K562 (cell line): ENCODE data around the gene PITPNM1.

ENCODE experiments used
- CTCF ChIP-seq, 3 experiments: IDR thresholded peaks in 2 of 3; conservative IDR thresholded peaks in 1 of 3; 2 replicates each; pipeline ENCODE4 v1.5.1; 2011 to 2012; ENCODE audit warnings: low read length in 3 of 3, mild to moderate bottlenecking in 3 of 3, control low read depth in 2 of 3, improper control_type of control experiment in 1 of 3, inconsistent platforms in 1 of 3, low read depth in 1 of 3, mixed read lengths in 1 of 3, moderate library complexity in 1 of 3; ENCODE audit not compliant: insufficient read depth in 2 of 3
- ESRRA ChIP-seq: fragments of 450-650 bp; IDR thresholded peaks from 2 replicates; pipeline ENCODE4 v1.6.1; 2014; ENCODE audit warnings: low read depth, mild to moderate bottlenecking, moderate library complexity, borderline replicate concordance
- FOXA1 ChIP-seq: fragments of 450-650 bp; IDR thresholded peaks from 2 replicates; pipeline ENCODE4 v1.6.1; 2016; ENCODE audit warnings: mild to moderate bottlenecking, borderline replicate concordance
- MAZ ChIP-seq, 2 experiments: fragments of 450-650 bp in 1 of 2; sonication (generic) in 1 of 2; formaldehyde crosslinking; IDR thresholded peaks in 1 of 2; conservative IDR thresholded peaks in 1 of 2; 2 replicates each; pipeline versions ENCODE4 v1.4.0 to v1.5.0; 2020; ENCODE audit warnings: mild to moderate bottlenecking in 1 of 2, missing genetic modification reagents in 1 of 2
- PTTG1 ChIP-seq: fragments of 450-650 bp; IDR thresholded peaks from 2 replicates; pipeline ENCODE4 v1.6.1; 2016; ENCODE audit warnings: low read depth, mild to moderate bottlenecking, missing genetic modification characterization, missing compliant biosample characterization
- RNF2 ChIP-seq: sonication (generic); IDR thresholded peaks from 2 replicates; pipeline ENCODE4 v1.6.1; 2016
- SETDB1 ChIP-seq: IDR thresholded peaks from one replicate; pipeline ENCODE4 v1.6.1; 2012; ENCODE audit warnings: low read length, control low read depth, inconsistent platforms
- ZBTB7A ChIP-seq: IDR thresholded peaks from 2 replicates; pipeline ENCODE4 v1.6.1; 2011; ENCODE audit warnings: low read depth, mild to moderate bottlenecking, low read length, moderate library complexity, borderline replicate concordance; ENCODE audit not compliant: control insufficient read depth
- ZNF263 ChIP-seq: sonication (generic); formaldehyde crosslinking; IDR thresholded peaks from 2 replicates; pipeline ENCODE4 v1.8.0; 2022; ENCODE audit warnings: mild to moderate bottlenecking, missing genetic modification reagents, borderline replicate concordance

- TF ChIP-seq CTCF (IDR thresholded peaks at IDR 0.05 in 2 of 3, conservative IDR thresholded peaks at IDR 0.05 in 1 of 3; ENCODE audit: insufficient read depth in 2 of 3, low read depth in 1 of 3, low read length in 3 of 3), result no peak
- no peak for TF ChIP-seq ZBTB7A
- no peak for TF ChIP-seq SETDB1
- TF ChIP-seq FOXA1, result no peak
- no peak for TF ChIP-seq ZNF263 (CRISPR knock-in tag)
- TF ChIP-seq MAZ (CRISPR knock-in tag; conservative IDR thresholded peaks at IDR 0.05 in 1 of 2, IDR thresholded peaks at IDR 0.05 in 1 of 2), result no peak
- TF ChIP-seq PTTG1 (tag), result no peak
- no peak for TF ChIP-seq RNF2
- no peak for TF ChIP-seq ESRRA
Observed at GRCh38 chr11:67514116-67514515, 9.0 kb upstream of the PITPNM1 start.
